ENCODE measurements around the gene TMEM184A.

GRCh38 chr7:1542329-1542728 is 13.7 kb downstream of the TMEM184A start:
- no peak for TF ChIP-seq CTCF (IDR thresholded peaks at IDR 0.05)
- TF ChIP-seq POLR2A (IDR thresholded peaks at IDR 0.05) = no peak

Data from uterus (tissue), 2 donors.